GM23338 (cell line): Measurements from ENCODE around the gene STK32C. TPM values are rescaled to one million over a fixed set of nuclear protein-coding genes. Genes with fewer than 3 reads are reported as not detected.
A peak's percentile ranks its signal among the peaks of the same experiment; 100 is the strongest.

Experiments
- ATAC-seq: fragments of 200-7000 bp; cut with Tn5 transposase; 3 replicates; pipeline ENCODE4 v1.9.1; 2020
- DNase-seq: peaks from one replicate; pipeline ENCODE4 v3.0.0-alpha.2; 2015; ENCODE audit warnings: low spot score
- H2AFZ ChIP-seq: fragments of 200-600 bp; sonication (generic); 2 replicates; pipeline ENCODE4 v1.8.0; 2016; ENCODE audit warnings: antibody characterized with exemption, mild to moderate bottlenecking, moderate library complexity
- H3F3A ChIP-seq: fragments of 200-600 bp; sonication (generic); replicated peaks from 2 replicates; pipeline ENCODE4 v1.8.0; 2017; ENCODE audit warnings: antibody characterized with exemption, mixed run types, low read depth
- H3K27ac ChIP-seq: fragments of 200-600 bp; sonication (generic); 2 replicates; pipeline ENCODE4 v1.6.1; 2016; ENCODE audit warnings: low read depth
- H3K27me3 ChIP-seq: fragments of 200-600 bp; sonication (generic); 2 replicates; pipeline ENCODE4 v1.8.0; 2016; ENCODE audit warnings: mild to moderate bottlenecking, mixed run types, moderate library complexity; ENCODE audit not compliant: insufficient read depth
- H3K36me3 ChIP-seq: fragments of 200-600 bp; sonication (generic); 2 replicates; pipeline ENCODE4 v1.8.0; 2016; ENCODE audit warnings: mild to moderate bottlenecking; ENCODE audit not compliant: insufficient read depth
- H3K4me1 ChIP-seq: fragments of 200-600 bp; sonication (generic); 2 replicates; pipeline ENCODE4 v1.8.0; 2016; ENCODE audit warnings: mild to moderate bottlenecking, moderate library complexity; ENCODE audit not compliant: insufficient read depth
- H3K4me2 ChIP-seq: fragments of 200-600 bp; sonication (generic); 2 replicates; pipeline ENCODE4 v1.7.1; 2017; ENCODE audit warnings: mixed run types
- H3K4me3 ChIP-seq: fragments of 200-600 bp; sonication (generic); 2 replicates; pipeline ENCODE4 v1.6.1; 2016; ENCODE audit warnings: mixed run types
- H3K79me2 ChIP-seq: fragments of 200-600 bp; sonication (generic); replicated peaks from 2 replicates; pipeline ENCODE4 v1.8.0; 2017; ENCODE audit warnings: mild to moderate bottlenecking; ENCODE audit not compliant: insufficient read depth
- H3K9me2 ChIP-seq: fragments of 200-600 bp; sonication (generic); 2 replicates; pipeline ENCODE4 v1.8.0; 2017; ENCODE audit not compliant: insufficient read depth
- H4K20me1 ChIP-seq: fragments of 200-600 bp; sonication (generic); replicated peaks from 2 replicates; pipeline ENCODE4 v1.8.0; 2017; ENCODE audit warnings: mild to moderate bottlenecking; ENCODE audit not compliant: insufficient read depth
- H3K27ac Mint-ChIP-seq: 2 replicates; pipeline ENCODE4 v1.8.0; 2020; ENCODE audit warnings: inconsistent platforms, mild to moderate bottlenecking, moderate library complexity, mixed read lengths
- H3K27me3 Mint-ChIP-seq: 3 replicates; pipeline ENCODE4 v1.8.0; 2022; ENCODE audit warnings: low read depth, mild to moderate bottlenecking, moderate library complexity, mixed read lengths, inconsistent platforms; ENCODE audit not compliant: insufficient read depth, poor library complexity
- H3K36me3 Mint-ChIP-seq: 3 replicates; pipeline ENCODE4 v1.8.0; 2021; ENCODE audit warnings: low read depth, mild to moderate bottlenecking, inconsistent platforms, moderate library complexity, mixed read lengths
- H3K4me1 Mint-ChIP-seq: 3 replicates; pipeline ENCODE4 v1.8.0; 2020; ENCODE audit warnings: mild to moderate bottlenecking, inconsistent platforms, mixed read lengths
- H3K4me3 Mint-ChIP-seq: 3 replicates; pipeline ENCODE4 v1.8.0; 2021; ENCODE audit warnings: moderate library complexity, mild to moderate bottlenecking, inconsistent platforms, mixed read lengths
- H3K9me3 Mint-ChIP-seq: 3 replicates; pipeline ENCODE4 v1.8.0; 2020; ENCODE audit warnings: moderate library complexity, mild to moderate bottlenecking, inconsistent platforms, mixed read lengths
- CREB1 ChIP-seq: fragments of 250-450 bp; sonication (Bioruptor Pico); IDR thresholded peaks from 2 replicates; pipeline ENCODE4 v1.5.0; 2020; ENCODE audit warnings: low read depth, mild to moderate bottlenecking, moderate library complexity
- CTCF ChIP-seq, 2 experiments: fragments of 200-600 bp in 1 of 2; sonication (generic) in 1 of 2; conservative IDR thresholded peaks; 2 replicates each; pipeline versions ENCODE4 v1.5.1 to v1.6.1; 2016 to 2017; ENCODE audit warnings: antibody characterized with exemption in 2 of 2, low read depth in 2 of 2, mild to moderate bottlenecking in 2 of 2, moderate library complexity in 1 of 2
- ETS1 ChIP-seq: IDR thresholded peaks from 2 replicates; pipeline ENCODE4 v1.6.1; 2016; ENCODE audit warnings: antibody characterized with exemption
- EZH2 ChIP-seq: fragments of 200-600 bp; sonication (generic); IDR thresholded peaks from one replicate; pipeline ENCODE4 v1.8.0; 2017; ENCODE audit warnings: antibody characterized with exemption, mild to moderate bottlenecking, low read depth; ENCODE audit not compliant: unreplicated experiment
- EZH2phosphoT487 ChIP-seq: fragments of 200-600 bp; sonication (generic); IDR thresholded peaks from one replicate; pipeline ENCODE4 v1.8.1; 2018; ENCODE audit warnings: antibody characterized with exemption; ENCODE audit not compliant: unreplicated experiment
- JUNB ChIP-seq: IDR thresholded peaks from one replicate; pipeline ENCODE4 v1.6.1; 2016; ENCODE audit warnings: antibody characterized with exemption; ENCODE audit not compliant: unreplicated experiment
- NANOG ChIP-seq: IDR thresholded peaks from 2 replicates; pipeline ENCODE4 v1.6.1; 2016; ENCODE audit warnings: antibody characterized with exemption, borderline replicate concordance
- POLR2AphosphoS5 ChIP-seq: IDR thresholded peaks from 2 replicates; pipeline ENCODE4 v1.6.1; 2016; ENCODE audit warnings: antibody characterized with exemption, low read depth
- STAT1 ChIP-seq: IDR thresholded peaks from one replicate; pipeline ENCODE4 v1.6.1; 2016; ENCODE audit warnings: antibody characterized with exemption; ENCODE audit not compliant: unreplicated experiment
- ZNF114 ChIP-seq: fragments of 250-450 bp; sonication (Bioruptor Pico); IDR thresholded peaks from 2 replicates; pipeline ENCODE4 v1.5.0; 2020; ENCODE audit warnings: mild to moderate bottlenecking, moderate library complexity
- ZNF331 ChIP-seq: fragments of 250-450 bp; sonication (Bioruptor Pico); IDR thresholded peaks from 2 replicates; pipeline ENCODE4 v1.5.0; 2020; ENCODE audit warnings: low read depth, mild to moderate bottlenecking, moderate library complexity
- polyA plus RNA-seq: library from polyadenylated mRNA; unstranded; fragments of >200 nt; fragmentation: Nextera tagmentation; extraction: Ambion mirVana; gene quantifications from 2 replicates; pipeline ENCODE4 v1.2.1, GENCODE V29; 2016
- total RNA-seq: library from RNA; depleted of rRNA; stranded (reverse); fragments of >200 nt; shearing (Covaris generic); gene quantifications from 2 replicates; pipeline ENCODE4 v1.2.3, GENCODE V29; 2014

The STK32C gene
- total and polyA plus RNA-seq, 2 experiments from 2014 or later, result 10.2 to 20.5 TPM

GRCh38 chr10:132306864-132307751, 642 bp downstream of the STK32C start:
- Histone ChIP-seq H3K79me2 (no peaks in the 10 kb centered on the region), H3K27ac (no peak overlapping the region), H3K4me3 (peak overlapping the region; percentile 62), H3K27me3 (peaks cover 42% of the 10 kb centered on the region), H3K4me2 (peak overlapping the region; percentile 81), H2AFZ (peak overlapping the region; percentile 66; the same call in 1 of the 2 replicates), H3F3A (no peaks in the 10 kb centered on the region), H3K36me3 (peaks cover 4% of the 10 kb centered on the region; the same call in 1 of the 2 replicates), H3K4me1 (no peaks in the 10 kb centered on the region; the same call in 1 of the 2 replicates), H3K9me2 (no peaks in the 10 kb centered on the region), H4K20me1 (no peaks in the 10 kb centered on the region)
- Mint-ChIP-seq H3K36me3 (peaks cover 17% of the 10 kb centered on the region), H3K4me1 (peaks cover 18% of the 10 kb centered on the region), H3K27ac (no peak overlapping the region), H3K4me3 (peak overlapping the region; percentile 87), H3K9me3 (peaks cover 23% of the 10 kb centered on the region), H3K27me3 (peaks cover 38% of the 10 kb centered on the region)
- DNase-seq (peak; percentile 70), ATAC-seq (peak; percentile 17)
- TF ChIP-seq CTCF (conservative IDR thresholded peaks at IDR 0.05; ENCODE audit: low read depth in 2 of 2) (0 out of 4 replicates have a peak, but pooled peaks of 1 of the 2 experiments have one; percentile 0), EZH2phosphoT487 (no peak)

GRCh38 chr10:132306343-132306685, 1.4 kb downstream of the STK32C start:
- Histone ChIP-seq H4K20me1 (no peaks in the 10 kb centered on the region), H3F3A (no peaks in the 10 kb centered on the region), H2AFZ (no peak overlapping the region), H3K4me1 (no peaks in the 10 kb centered on the region; the same call in 1 of the 2 replicates), H3K79me2 (no peaks in the 10 kb centered on the region), H3K4me2 (peak overlapping the region; percentile 81), H3K27me3 (peaks cover 42% of the 10 kb centered on the region), H3K27ac (no peak overlapping the region), H3K36me3 (peaks cover 4% of the 10 kb centered on the region; the same call in 1 of the 2 replicates), H3K4me3 (peak overlapping the region; percentile 62; the same call in 1 of the 2 replicates), H3K9me2 (no peaks in the 10 kb centered on the region)
- Mint-ChIP-seq H3K27ac (no peak overlapping the region), H3K36me3 (peaks cover 17% of the 10 kb centered on the region), H3K4me1 (peaks cover 15% of the 10 kb centered on the region), H3K9me3 (peaks cover 23% of the 10 kb centered on the region), H3K4me3 (peak overlapping the region; percentile 87; the same call in 2 of the 3 replicates), H3K27me3 (peaks cover 38% of the 10 kb centered on the region)
- DNase-seq, result no peak
- ATAC-seq, result no peak
- TF ChIP-seq EZH2 (no peak), EZH2phosphoT487 (no peak), ETS1 (no peak), POLR2AphosphoS5 (no peak), NANOG (no peak), ZNF114 (CRISPR knock-in tag) (no peak), ZNF331 (CRISPR knock-in tag) (no peak), CTCF (conservative IDR thresholded peaks at IDR 0.05; ENCODE audit: low read depth in 2 of 2) (no peak), CREB1 (CRISPR knock-in tag) (no peak), JUNB (no peak), STAT1 (no peak)
